Measurements from ENCODE around the gene ANKS1B.

ANKS1B gene

GRCh38 chr12:99926511-99927169 is 58.1 kb downstream of the ANKS1B start:
- Histone ChIP-seq H3K27ac (no peak overlapping the region), H2AFZ (no peak overlapping the region), H3K4me2 (ENCODE audit: low read length) (no peak overlapping the region), H3K9ac (no peak overlapping the region), H3K4me3 (ENCODE audit: low read depth, low read length) (no peak overlapping the region), H3K36me3 (ENCODE audit: control insufficient read depth, insufficient read depth, low read length) (no peaks in the 10 kb centered on the region), H3K4me1 (no peaks in the 10 kb centered on the region), H3K9me3 (ENCODE audit: control insufficient read depth, low read length) (no peaks in the 10 kb centered on the region), H3K27me3 (ENCODE audit: control insufficient read depth, insufficient read depth, low read length) (no peaks in the 10 kb centered on the region), H3K79me2 (no peaks in the 10 kb centered on the region)
- no peak for TF ChIP-seq CTCF (IDR thresholded peaks at IDR 0.05)

GRCh38 chr12:99920353-99920960 is 64.3 kb downstream of the ANKS1B start:
- Histone ChIP-seq H3K9me3 (ENCODE audit: control insufficient read depth, low read length) (no peaks in the 10 kb centered on the region), H3K9ac (no peak overlapping the region), H3K27ac (no peak overlapping the region), H3K4me1 (no peaks in the 10 kb centered on the region), H3K79me2 (no peaks in the 10 kb centered on the region), H3K27me3 (ENCODE audit: control insufficient read depth, insufficient read depth, low read length) (no peaks in the 10 kb centered on the region), H3K4me2 (ENCODE audit: low read length) (no peak overlapping the region), H2AFZ (no peak overlapping the region), H3K4me3 (ENCODE audit: low read depth, low read length) (no peak overlapping the region), H3K36me3 (ENCODE audit: control insufficient read depth, insufficient read depth, low read length) (no peaks in the 10 kb centered on the region)
- TF ChIP-seq CTCF (IDR thresholded peaks at IDR 0.05), result no peak

GRCh38 chr12:99917711-99918402 is 66.9 kb downstream of the ANKS1B start:
- Histone ChIP-seq H3K9me3 (ENCODE audit: control insufficient read depth, low read length) (no peaks in the 10 kb centered on the region), H3K4me3 (ENCODE audit: low read depth, low read length) (no peak overlapping the region), H3K79me2 (no peaks in the 10 kb centered on the region), H3K4me2 (ENCODE audit: low read length) (no peak overlapping the region), H3K27ac (no peak overlapping the region), H3K4me1 (no peaks in the 10 kb centered on the region), H3K36me3 (ENCODE audit: control insufficient read depth, insufficient read depth, low read length) (no peaks in the 10 kb centered on the region), H3K27me3 (ENCODE audit: control insufficient read depth, insufficient read depth, low read length) (no peaks in the 10 kb centered on the region), H2AFZ (no peak overlapping the region), H3K9ac (no peak overlapping the region)
- no peak for TF ChIP-seq CTCF (IDR thresholded peaks at IDR 0.05)

- Histone ChIP-seq H3K9me3 (ENCODE audit: control insufficient read depth, low read length) (no peaks in the 10 kb centered on the region), H3K9ac (no peak overlapping the region), H3K4me3 (ENCODE audit: low read depth, low read length) (no peak overlapping the region), H3K4me1 (no peaks in the 10 kb centered on the region), H3K79me2 (no peaks in the 10 kb centered on the region), H2AFZ (no peak overlapping the region), H3K36me3 (ENCODE audit: control insufficient read depth, insufficient read depth, low read length) (no peaks in the 10 kb centered on the region), H3K4me2 (ENCODE audit: low read length) (no peak overlapping the region), H3K27me3 (ENCODE audit: control insufficient read depth, insufficient read depth, low read length) (no peaks in the 10 kb centered on the region), H3K27ac (no peak overlapping the region)
- TF ChIP-seq CTCF (IDR thresholded peaks at IDR 0.05), result no peak
Observed at GRCh38 chr12:99916555-99916954, 68.2 kb downstream of the ANKS1B start.

Data from parathyroid adenoma (tissue), 2 donors.